D721Med (cell line): ENCODE data around the gene DIDO1.
"Not testable (repeated sequence)": the region's sequence is repeated elsewhere in the genome, so short reads cannot be mapped to it uniquely, and the experiment has no call there.

Experiments used
- DNase-seq: peaks from one replicate; pipeline ENCODE4 v3.0.0; 2011; ENCODE audit warnings: low spot score; ENCODE audit not compliant: insufficient read length
- FAIRE-seq: peaks from 2 replicates; lab custom pipeline; 2011; peaks lifted over from hg19 to GRCh38; lab: Jason Lieb, UNC
- TF ChIP-seq, protein P1 (sequence below): IDR thresholded peaks from 2 replicates; pipeline ENCODE4 v1.5.1; 2012; ENCODE audit warnings: mild to moderate bottlenecking, control low read depth; ENCODE audit not compliant: insufficient read depth; ENCODE audit errors: missing control alignments

Gene DIDO1

DNA sequence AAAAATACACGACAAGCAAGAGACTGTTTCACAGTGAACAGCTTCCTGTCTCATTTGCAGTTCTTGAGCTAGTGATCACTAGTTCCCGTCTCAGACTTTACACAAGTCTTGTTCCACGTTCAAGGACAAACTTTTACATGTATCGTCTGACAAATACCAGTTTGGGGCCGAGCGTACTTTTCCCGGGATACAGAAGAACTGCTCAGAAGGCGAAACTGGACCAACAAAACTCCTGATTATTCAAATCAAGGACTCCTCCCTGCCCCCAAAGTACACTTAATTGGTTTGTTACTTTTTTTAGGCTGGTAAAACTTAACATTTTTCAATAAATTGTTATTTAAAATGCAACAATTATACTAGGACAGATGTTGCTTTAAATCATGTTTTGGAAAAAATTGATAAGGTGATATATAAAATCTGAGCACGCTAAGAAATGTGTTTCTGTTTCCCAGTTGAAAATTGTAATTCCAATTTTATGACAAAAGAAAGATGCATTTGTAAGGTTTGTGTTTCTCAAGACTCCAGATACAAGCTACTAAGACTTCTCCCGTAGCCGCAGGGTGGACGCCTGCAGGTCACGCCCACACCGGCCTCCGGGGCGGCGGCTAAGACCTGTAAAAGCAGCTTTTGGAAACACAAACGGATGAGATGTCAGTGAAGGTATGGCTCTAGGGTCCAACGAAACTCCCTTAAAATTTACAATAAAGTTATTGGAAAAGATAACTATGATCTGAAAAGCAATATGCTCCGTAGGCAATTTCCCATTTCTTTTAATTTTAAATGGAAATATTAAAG lies 47.9 kb downstream of the DIDO1 start:
- no peak for DNase-seq
- TF ChIP-seq, protein P1, sequence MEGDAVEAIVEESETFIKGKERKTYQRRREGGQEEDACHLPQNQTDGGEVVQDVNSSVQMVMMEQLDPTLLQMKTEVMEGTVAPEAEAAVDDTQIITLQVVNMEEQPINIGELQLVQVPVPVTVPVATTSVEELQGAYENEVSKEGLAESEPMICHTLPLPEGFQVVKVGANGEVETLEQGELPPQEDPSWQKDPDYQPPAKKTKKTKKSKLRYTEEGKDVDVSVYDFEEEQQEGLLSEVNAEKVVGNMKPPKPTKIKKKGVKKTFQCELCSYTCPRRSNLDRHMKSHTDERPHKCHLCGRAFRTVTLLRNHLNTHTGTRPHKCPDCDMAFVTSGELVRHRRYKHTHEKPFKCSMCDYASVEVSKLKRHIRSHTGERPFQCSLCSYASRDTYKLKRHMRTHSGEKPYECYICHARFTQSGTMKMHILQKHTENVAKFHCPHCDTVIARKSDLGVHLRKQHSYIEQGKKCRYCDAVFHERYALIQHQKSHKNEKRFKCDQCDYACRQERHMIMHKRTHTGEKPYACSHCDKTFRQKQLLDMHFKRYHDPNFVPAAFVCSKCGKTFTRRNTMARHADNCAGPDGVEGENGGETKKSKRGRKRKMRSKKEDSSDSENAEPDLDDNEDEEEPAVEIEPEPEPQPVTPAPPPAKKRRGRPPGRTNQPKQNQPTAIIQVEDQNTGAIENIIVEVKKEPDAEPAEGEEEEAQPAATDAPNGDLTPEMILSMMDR = no peak
- FAIRE-seq = no peak

DNA sequence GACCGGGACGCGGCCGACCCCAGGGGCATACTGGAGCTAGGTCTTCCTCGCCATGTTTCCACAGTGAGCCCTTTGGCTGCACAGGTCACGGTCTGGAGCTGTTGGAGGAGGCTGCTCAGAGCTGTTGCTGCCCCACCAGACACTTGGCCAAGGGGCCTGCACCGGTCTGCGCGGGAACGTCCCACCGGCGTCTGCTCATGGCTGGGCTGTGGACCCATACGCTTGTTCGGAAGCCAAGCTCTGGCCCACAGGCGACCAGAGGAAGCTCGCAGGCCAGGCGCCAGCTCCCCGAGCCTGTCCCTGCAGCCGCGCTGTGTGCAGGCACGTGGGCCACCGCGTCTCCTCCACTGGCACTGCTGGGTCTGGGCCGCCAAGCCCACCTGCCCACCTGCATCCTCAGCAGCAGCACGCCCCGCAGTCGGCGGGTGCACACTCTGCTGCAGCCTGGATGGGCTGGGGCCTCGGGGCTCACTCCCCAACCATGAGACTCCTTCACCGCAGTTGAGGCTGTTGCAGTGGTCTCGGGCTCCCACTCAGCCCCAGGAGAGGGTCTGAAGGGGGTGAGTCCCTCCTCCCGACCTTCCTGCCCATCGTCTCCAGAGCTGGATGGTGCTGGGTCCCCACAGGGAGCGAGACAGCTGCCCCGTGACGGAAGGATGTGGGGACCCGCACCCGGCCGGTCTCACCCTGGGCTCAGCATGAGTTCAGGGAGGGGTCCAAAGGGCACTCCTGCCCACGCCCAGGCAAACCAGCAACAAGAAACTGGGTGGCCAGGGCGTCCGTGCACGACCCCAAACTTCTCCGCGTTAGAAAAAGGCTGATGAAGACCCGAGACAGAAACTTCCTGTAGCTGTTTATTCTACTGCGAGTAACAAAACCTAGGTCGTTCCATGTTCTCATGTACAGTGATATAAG lies 49.1 kb downstream of the DIDO1 start:
- DNase-seq (no peak), FAIRE-seq (no peak)
- TF ChIP-seq, protein P1 = no peak

DNA sequence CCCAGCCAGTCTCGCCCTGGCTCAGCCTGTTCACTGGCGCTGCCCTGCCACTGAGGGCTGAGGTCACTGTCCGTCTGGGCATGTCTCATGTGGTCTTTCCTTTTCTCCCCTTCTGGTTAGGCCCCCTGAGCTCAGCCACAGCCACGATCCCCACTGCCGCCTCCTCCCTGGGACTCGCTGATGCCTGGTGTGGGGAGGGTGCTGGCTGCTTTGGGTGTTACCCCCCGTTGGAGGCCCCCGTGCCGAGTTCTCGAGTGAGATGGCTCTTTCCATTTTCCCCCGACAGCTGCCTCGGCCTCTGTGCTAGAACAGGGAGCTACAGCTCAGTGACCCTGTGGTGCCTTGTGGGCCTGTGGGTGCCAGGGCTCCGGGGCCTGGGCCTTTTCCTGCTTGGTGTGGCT lies 49.8 kb downstream of the DIDO1 start:
- TF ChIP-seq, protein P1 = no peak
- no peak for FAIRE-seq

DNA sequence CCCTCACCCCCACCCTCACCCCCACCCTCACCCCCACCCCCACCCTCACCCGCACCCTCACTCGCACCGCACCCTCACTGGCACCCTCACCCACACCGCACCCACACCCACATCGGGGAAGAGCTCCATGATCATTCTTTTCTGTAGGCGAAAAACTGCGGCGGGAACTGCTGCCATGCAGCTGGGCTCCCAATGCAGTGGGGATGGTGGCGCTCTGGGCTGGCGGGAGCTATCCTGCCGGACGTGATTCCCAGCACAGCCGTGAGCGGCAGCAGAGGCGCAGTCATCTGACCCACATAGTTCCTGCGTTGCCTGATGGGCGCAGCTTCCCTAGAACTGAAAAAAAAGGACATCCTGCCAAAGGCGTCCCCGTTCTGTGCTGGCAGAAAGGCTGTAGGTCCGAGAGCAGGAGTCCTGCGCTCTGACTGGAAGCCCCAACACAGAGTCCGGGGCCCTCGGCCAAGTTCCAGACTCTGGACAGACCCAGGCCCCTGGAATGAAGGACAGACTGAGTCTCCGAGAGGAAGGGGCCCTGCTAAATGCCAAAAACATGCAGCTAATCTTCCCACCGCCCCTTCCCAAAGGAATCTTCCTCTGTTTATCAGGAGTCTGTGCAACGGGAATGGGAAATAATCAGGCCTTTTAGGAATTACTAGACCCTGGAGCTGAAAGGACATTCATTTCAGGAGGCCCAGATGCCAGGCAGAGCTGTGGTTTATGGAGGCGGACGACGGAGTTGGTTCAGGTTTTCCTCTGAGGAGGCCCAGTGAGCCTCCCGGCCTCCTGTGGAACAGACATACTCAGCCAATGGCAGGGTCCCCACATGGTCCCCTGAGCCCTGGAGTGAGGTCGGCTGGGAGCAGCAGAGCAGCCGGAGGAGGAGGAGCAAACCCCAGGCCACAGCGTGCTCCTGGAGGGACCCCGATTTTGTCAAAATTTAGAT lies 50.6 kb downstream of the DIDO1 start:
- FAIRE-seq (no peak), DNase-seq (peak; percentile 54)
- TF ChIP-seq, protein P1 = peak; percentile 40

More for the DNA sequence above, 49.8 kb downstream of the DIDO1 start:
- DNase-seq = no peak

DNA sequence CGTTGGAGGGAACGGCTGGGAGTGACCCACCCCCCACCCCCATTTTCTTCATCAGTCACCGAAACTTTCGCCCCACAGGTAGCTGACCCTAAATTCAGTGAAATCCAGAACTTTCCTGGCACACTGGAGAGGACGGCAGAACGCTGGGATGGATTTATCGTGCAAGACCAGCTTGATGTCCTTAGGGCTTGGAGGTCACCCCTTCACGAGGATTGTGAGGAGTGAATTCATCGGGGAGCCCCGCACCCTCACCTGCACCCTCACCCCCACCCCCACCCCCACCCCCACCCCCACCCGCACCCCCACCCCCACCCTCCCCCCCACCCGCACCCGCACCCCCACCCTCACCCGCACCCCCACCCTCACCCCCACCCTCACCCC lies 51.4 kb downstream of the DIDO1 start:
- DNase-seq (no peak), FAIRE-seq (no peak)
- TF ChIP-seq, protein P1 = no peak

DNA sequence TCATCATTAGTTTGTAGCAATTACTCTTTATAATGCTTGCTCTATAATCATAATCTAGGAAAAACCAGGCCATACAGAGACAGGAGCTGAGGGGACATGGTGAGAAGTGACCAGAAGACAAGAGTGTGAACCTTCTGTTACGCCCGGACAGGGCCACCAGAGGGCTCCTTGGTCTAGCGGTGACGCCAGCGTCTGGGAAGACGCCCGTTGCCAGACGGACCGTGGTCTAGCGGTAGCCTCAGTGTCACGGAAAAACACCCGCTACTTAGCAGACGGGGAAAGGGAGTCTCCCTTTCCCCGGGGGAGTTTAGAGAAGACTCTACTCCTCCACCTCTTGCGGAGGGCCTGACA lies 52.6 kb downstream of the DIDO1 start:
- DNase-seq, FAIRE-seq: not testable (repeated sequence)
- TF ChIP-seq, protein P1 = peak; percentile 41
